T47D (cell line): ENCODE results near the gene SYNGR1.

Source experiments
- DNase-seq, 2 experiments: peaks; one replicate each; pipeline versions ENCODE4 v3.0.0 to v3.0.0-alpha.2; 2011 to 2012; ENCODE audit warnings: low read depth in 1 of 2, low spot score in 1 of 2
- JUND ChIP-seq: IDR thresholded peaks from 2 replicates; pipeline ENCODE4 v1.6.1; 2012; ENCODE audit warnings: low read depth
- in situ Hi-C: cut with HindIII; loops from 2 replicates; pipeline ENCODE4 v1.10.0; 2016; ENCODE audit warnings: low sequenced_read_pairs, low pct_unique_long_range_greater_than_20kb

Gene SYNGR1

GRCh38 chr22:39360242-39360641, 10.5 kb downstream of the SYNGR1 start:
- in situ Hi-C loops = no loop called here
- no peak for DNase-seq
- TF ChIP-seq JUND = no peak

- in situ Hi-C loops = no loop called here
- TF ChIP-seq JUND = no peak
- DNase-seq = peak; percentile 77 to 92
These were observed 11.1 kb downstream of the SYNGR1 start for GRCh38 chr22:39360674-39361413.

- DNase-seq = no peak
- no peak for TF ChIP-seq JUND
- in situ Hi-C loops = no loop called here
These were observed 11.7 kb downstream of the SYNGR1 start for GRCh38 chr22:39361496-39361895.

- no peak for DNase-seq
- in situ Hi-C loops = no loop called here
- no peak for TF ChIP-seq JUND
These were observed 12.5 kb downstream of the SYNGR1 start for GRCh38 chr22:39362271-39362670.

- no peak for DNase-seq
- in situ Hi-C loops = no loop called here
- TF ChIP-seq JUND = no peak
These were observed 13.1 kb downstream of the SYNGR1 start for GRCh38 chr22:39362932-39363331.

GRCh38 chr22:39363751-39364515, 14.1 kb downstream of the SYNGR1 start:
- DNase-seq = peak in 1 of 2 experiments; percentile 54
- TF ChIP-seq JUND = no peak
- in situ Hi-C loops = no loop called here

GRCh38 chr22:39364714-39365491, 15.1 kb downstream of the SYNGR1 start:
- in situ Hi-C loops = no loop called here
- DNase-seq = peak in 1 of 2 experiments; percentile 66

GRCh38 chr22:39365492-39365780, 15.6 kb downstream of the SYNGR1 start:
- no peak for DNase-seq
- in situ Hi-C loops = no loop called here
- no peak for TF ChIP-seq JUND

More at GRCh38 chr22:39364714-39365491, 15.1 kb downstream of the SYNGR1 start:
- no peak for TF ChIP-seq JUND

GRCh38 chr22:39367035-39367434, 17.2 kb downstream of the SYNGR1 start:
- in situ Hi-C loops = no loop called here
- DNase-seq = no peak
- no peak for TF ChIP-seq JUND

- DNase-seq = no peak
- no peak for TF ChIP-seq JUND
- in situ Hi-C loops = no loop called here
These were observed 18.7 kb downstream of the SYNGR1 start for GRCh38 chr22:39368461-39368911.

GRCh38 chr22:39369186-39369585, 19.4 kb downstream of the SYNGR1 start:
- no peak for TF ChIP-seq JUND
- in situ Hi-C loops = no loop called here
- DNase-seq = no peak

- in situ Hi-C loops = no loop called here
- DNase-seq = no peak
- TF ChIP-seq JUND = no peak
These were observed 19.8 kb downstream of the SYNGR1 start for GRCh38 chr22:39369586-39369985.

- no peak for TF ChIP-seq JUND
- no peak for DNase-seq
- in situ Hi-C loops = no loop called here
These were observed 21.9 kb downstream of the SYNGR1 start for GRCh38 chr22:39371732-39372131.
